ENCODE results near the gene RNF31. TPM values are rescaled to one million over a fixed set of nuclear protein-coding genes. Genes with fewer than 3 reads are reported as not detected.

RNF31 gene
- total RNA-seq, 1 experiment from 2014 or later = 48.6 TPM

GRCh38 chr14:24130717-24131548 is 16.4 kb upstream of the RNF31 start:
- CTCF ChIA-PET = no interaction called here
- in situ Hi-C loops (cut with HindIII; ENCODE audit: low pct_unique_long_range_greater_than_20kb, low sequenced_read_pairs) = no loop called here
- Histone ChIP-seq H3K27ac (ENCODE audit: low read length) (no peak overlapping the region), H3K4me1 (ENCODE audit: control insufficient read depth, insufficient read depth, low read length) (peaks cover 6% of the 10 kb centered on the region), H3K4me3 (ENCODE audit: low read depth in 2 of 2, low read length in 2 of 2) (no peak overlapping the region), H3K27me3 (ENCODE audit: control insufficient read depth, insufficient read depth, low read length) (no peaks in the 10 kb centered on the region), H3K36me3 (ENCODE audit: control insufficient read depth, insufficient read depth, low read length) (no peaks in the 10 kb centered on the region), H3K9me3 (ENCODE audit: control insufficient read depth, insufficient read depth, low read depth, low read length) (no peaks in the 10 kb centered on the region)
- POLR2A ChIA-PET = no interaction called here
- BruUV-seq (replicated peaks) = no TSS peak
- intact Hi-C loops (cut with micrococcal nuclease; ENCODE audit: unreplicated experiment) = no loop called here
- no peak for DNase-seq (ENCODE audit: low read depth, low spot score)
- TF ChIP-seq SIN3A (IDR thresholded peaks at IDR 0.05; ENCODE audit: borderline replicate concordance, insufficient read depth, low read depth, low read length) = no peak
- no peak for TF ChIP-seq TCF7L2 (IDR thresholded peaks at IDR 0.05; ENCODE audit: low read depth, low read length)
- no peak for TF ChIP-seq REST (IDR thresholded peaks at IDR 0.05; ENCODE audit: insufficient read depth in 1 of 2, low read depth in 2 of 2, low read length in 1 of 2)
- no peak for TF ChIP-seq POLR2AphosphoS5 (IDR thresholded peaks at IDR 0.05; ENCODE audit: low read depth, low read length)
- TF ChIP-seq CTCF (IDR thresholded peaks at IDR 0.05) = no peak
- ATAC-seq = no peak

- ChIA-PET POLR2A (no interaction called here), CTCF (no interaction called here)
- DNase-seq (ENCODE audit: low read depth, low spot score) = no peak
- no peak for ATAC-seq
- in situ Hi-C loops (cut with HindIII; ENCODE audit: low pct_unique_long_range_greater_than_20kb, low sequenced_read_pairs) (no loop called here), intact Hi-C loops (cut with micrococcal nuclease; ENCODE audit: unreplicated experiment) (no loop called here)
- Histone ChIP-seq H3K27me3 (ENCODE audit: control insufficient read depth, insufficient read depth, low read length) (no peaks in the 10 kb centered on the region), H3K36me3 (ENCODE audit: control insufficient read depth, insufficient read depth, low read length) (no peaks in the 10 kb centered on the region; the same call in 1 of the 2 replicates), H3K4me3 (ENCODE audit: low read depth in 2 of 2, low read length in 2 of 2) (no peak overlapping the region), H3K9me3 (ENCODE audit: control insufficient read depth, insufficient read depth, low read depth, low read length) (no peaks in the 10 kb centered on the region), H3K4me1 (ENCODE audit: control insufficient read depth, insufficient read depth, low read length) (peaks cover 6% of the 10 kb centered on the region), H3K27ac (ENCODE audit: low read length) (no peak overlapping the region)
- no TSS peak for BruUV-seq (replicated peaks)
- TF ChIP-seq SIN3A (IDR thresholded peaks at IDR 0.05; ENCODE audit: borderline replicate concordance, insufficient read depth, low read depth, low read length) = no peak
Measured at GRCh38 chr14:24131549-24131966, 15.7 kb upstream of the RNF31 start.

GRCh38 chr14:24132061-24132685 is 15.1 kb upstream of the RNF31 start:
- BruUV-seq (replicated peaks) = no TSS peak
- ATAC-seq = no peak
- intact Hi-C loops (cut with micrococcal nuclease; ENCODE audit: unreplicated experiment) = no loop called here

More at GRCh38 chr14:24132061-24132685, 15.1 kb upstream of the RNF31 start:
- no peaks in the 10 kb centered on the region; the same call in 1 of the 2 replicates for H3K36me3 ChIP-seq (ENCODE audit: control insufficient read depth, insufficient read depth, low read length)
- no peak overlapping the region for H3K27ac ChIP-seq (ENCODE audit: low read length)
- CTCF ChIA-PET = no interaction called here
- H3K4me1 ChIP-seq (ENCODE audit: control insufficient read depth, insufficient read depth, low read length) = peaks cover 8% of the 10 kb centered on the region
- H3K27me3 ChIP-seq (ENCODE audit: control insufficient read depth, insufficient read depth, low read length) = no peaks in the 10 kb centered on the region
- TF ChIP-seq POLR2AphosphoS5 (IDR thresholded peaks at IDR 0.05; ENCODE audit: low read depth, low read length) = no peak
- no peak for TF ChIP-seq CTCF (IDR thresholded peaks at IDR 0.05)
- TF ChIP-seq REST (IDR thresholded peaks at IDR 0.05; ENCODE audit: insufficient read depth in 1 of 2, low read depth in 2 of 2, low read length in 1 of 2) = no peak
- TF ChIP-seq SIN3A (IDR thresholded peaks at IDR 0.05; ENCODE audit: borderline replicate concordance, insufficient read depth, low read depth, low read length) = no peak
- TF ChIP-seq TCF7L2 (IDR thresholded peaks at IDR 0.05; ENCODE audit: low read depth, low read length) = no peak
- H3K9me3 ChIP-seq (ENCODE audit: control insufficient read depth, insufficient read depth, low read depth, low read length) = no peaks in the 10 kb centered on the region
- POLR2A ChIA-PET = no interaction called here
- in situ Hi-C loops (cut with HindIII; ENCODE audit: low pct_unique_long_range_greater_than_20kb, low sequenced_read_pairs) = no loop called here
- H3K4me3 ChIP-seq (ENCODE audit: low read depth in 2 of 2, low read length in 2 of 2) = no peak overlapping the region
- DNase-seq (ENCODE audit: low read depth, low spot score) = no peak
